ENCODE data around the gene CUEDC1.

GRCh38 chr17:57864273-57864672, 90.9 kb downstream of the CUEDC1 start:
- no peak for TF ChIP-seq EZH2 (IDR thresholded peaks at IDR 0.05)
- no peak for TF ChIP-seq POLR2AphosphoS5 (IDR thresholded peaks at IDR 0.05; ENCODE audit: borderline replicate concordance, low read depth, low read length)
